Stimulated activated CD4-positive, alpha-beta T cell treated with anti-CD3 and anti-CD28 coated beads, Interleukin-4, amount 100 ng/mL, for 24 hours (primary cell): ENCODE measurements around the gene MAS1.
A peak's percentile ranks its signal among the peaks of the same experiment; 100 is the strongest.
"Not testable (repeated sequence)": the region's sequence is repeated elsewhere in the genome, so short reads cannot be mapped to it uniquely, and the experiment has no call there.

Source experiments
- DNase-seq: peaks from one replicate; pipeline ENCODE4 v3.0.0-alpha.2; 2020

MAS1 gene

DNA sequence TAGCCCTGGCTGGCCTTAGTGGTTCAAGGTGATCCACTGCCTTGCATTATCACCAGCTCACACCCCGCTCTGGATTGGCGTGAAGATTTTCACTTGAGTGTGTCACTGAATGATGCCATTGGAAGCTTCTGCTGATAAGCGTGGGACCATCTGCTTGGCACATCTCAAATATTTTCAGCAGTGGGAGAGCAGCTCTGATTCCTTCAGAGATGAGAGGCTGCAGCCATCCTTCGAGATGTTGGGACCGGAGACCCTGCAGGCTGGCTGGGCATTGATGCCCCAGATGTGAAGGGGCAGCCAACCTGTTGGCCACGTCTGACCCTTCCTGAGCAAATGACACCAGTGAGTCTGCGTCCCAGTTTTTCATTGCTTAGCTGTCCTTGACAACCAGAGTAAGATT lies at the start of gene MAS1:
MAS1 (plus strand) TSS at position 197 of the 400 bp plus-strand sequence. CDS start 15,968 bp downstream, outside the sequence.
- DNase-seq = no peak

- DNase-seq = no peak
Measured at GRCh38 chr6:159842035-159842434, 48.8 kb upstream of the MAS1 start.

GRCh38 chr6:159844737-159845645 lies 45.8 kb upstream of the MAS1 start:
- no peak for DNase-seq

GRCh38 chr6:159848552-159848951 lies 42.2 kb upstream of the MAS1 start:
- DNase-seq = not testable (repeated sequence)

- DNase-seq = not testable (repeated sequence)
Measured at GRCh38 chr6:159849851-159850250, 40.9 kb upstream of the MAS1 start.

GRCh38 chr6:159852877-159853276 lies 37.9 kb upstream of the MAS1 start:
- DNase-seq = no peak

- no peak for DNase-seq
Measured at GRCh38 chr6:159853754-159854153, 37.0 kb upstream of the MAS1 start.

GRCh38 chr6:159854959-159855358 lies 35.8 kb upstream of the MAS1 start:
- DNase-seq = no peak

DNA sequence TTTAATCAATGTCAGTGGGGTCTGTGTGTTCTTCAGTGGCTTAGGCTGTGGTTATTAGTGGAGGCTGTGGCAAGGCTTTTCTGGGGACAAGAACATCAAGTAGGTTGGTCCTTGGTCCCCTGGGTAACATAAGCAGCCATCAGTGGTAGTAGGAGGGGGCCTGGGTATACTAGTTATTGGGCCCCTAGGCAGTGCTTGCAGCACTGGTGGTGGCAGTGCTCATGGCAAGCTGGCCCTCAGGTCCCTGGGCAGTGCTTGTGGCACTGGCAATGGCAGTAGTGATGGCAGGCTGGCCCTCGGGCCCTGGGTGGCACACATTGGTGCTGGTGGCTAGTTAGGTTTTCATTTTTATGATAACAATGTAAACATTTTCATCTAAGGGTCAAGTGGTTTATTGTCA lies 32.5 kb upstream of the MAS1 start:
- DNase-seq = no peak

GRCh38 chr6:159860482-159860881 lies 30.3 kb upstream of the MAS1 start:
- DNase-seq = no peak

GRCh38 chr6:159862103-159862502 lies 28.7 kb upstream of the MAS1 start:
- DNase-seq = no peak

DNA sequence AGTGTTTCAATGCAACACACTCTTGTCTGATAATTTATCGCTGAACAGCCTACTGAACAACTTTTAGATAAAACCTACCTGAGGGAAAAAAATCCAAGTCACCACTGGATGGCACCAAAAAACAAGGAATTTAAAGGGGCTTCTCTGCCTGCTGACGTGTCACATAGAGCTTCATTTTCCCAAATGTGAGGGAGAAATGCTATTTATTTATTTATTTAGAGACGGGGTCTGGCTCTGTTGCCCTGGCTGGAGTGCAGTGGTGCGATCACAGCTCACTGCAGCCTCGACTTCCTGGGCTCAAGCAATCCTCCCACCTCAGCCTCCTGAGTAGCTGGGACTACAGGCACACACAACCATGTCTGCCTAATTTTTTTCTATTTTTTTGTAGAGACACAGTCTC lies 27.4 kb upstream of the MAS1 start:
- peak; percentile 43 for DNase-seq

GRCh38 chr6:159865226-159865920 lies 25.4 kb upstream of the MAS1 start:
- DNase-seq = no peak

- DNase-seq = no peak
Measured at GRCh38 chr6:159866286-159867247, 24.2 kb upstream of the MAS1 start.

GRCh38 chr6:159871241-159871640 lies 19.5 kb upstream of the MAS1 start:
- DNase-seq = no peak

- DNase-seq = no peak
Measured at GRCh38 chr6:159871906-159872305, 18.9 kb upstream of the MAS1 start.

DNA sequence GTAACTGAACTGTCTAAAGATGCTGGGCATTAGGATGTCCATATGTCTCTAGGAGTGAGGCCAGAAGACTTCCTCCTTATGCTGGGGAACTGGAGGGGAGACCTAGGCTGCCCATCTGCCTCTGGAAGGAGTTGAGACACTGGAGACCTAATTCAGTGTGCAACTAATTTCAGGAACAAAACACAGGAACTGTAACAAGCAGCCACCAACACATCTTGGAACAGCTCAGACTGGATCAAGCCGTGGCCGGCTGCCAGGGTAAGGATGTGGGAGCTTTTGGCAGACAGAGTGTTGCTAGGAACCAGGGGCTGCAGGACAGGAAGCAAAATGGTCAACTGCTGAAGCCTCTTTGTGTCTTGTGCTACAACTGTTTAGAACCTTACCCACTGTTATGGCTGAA lies 16.4 kb upstream of the MAS1 start:
- DNase-seq = no peak

DNA sequence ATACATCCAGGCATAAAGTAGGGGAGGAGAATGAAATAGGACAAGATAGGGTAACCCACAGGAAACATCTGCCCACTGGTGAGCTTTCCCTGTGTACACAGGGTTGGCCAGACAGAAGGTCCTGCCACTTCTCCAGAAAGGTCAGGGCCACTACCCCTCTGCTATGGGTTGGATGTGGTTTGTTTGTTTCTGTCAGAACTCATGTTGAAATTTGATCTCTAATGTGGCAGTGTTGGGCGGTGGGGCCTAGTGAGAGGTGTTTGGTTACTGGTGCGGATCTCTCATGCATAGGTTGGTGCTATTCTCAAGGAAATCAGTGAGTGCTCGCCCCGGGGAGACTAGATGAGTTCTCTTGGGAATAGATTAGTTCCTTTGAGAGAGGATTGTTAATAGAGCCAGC lies 15.6 kb upstream of the MAS1 start:
- no peak for DNase-seq

DNA sequence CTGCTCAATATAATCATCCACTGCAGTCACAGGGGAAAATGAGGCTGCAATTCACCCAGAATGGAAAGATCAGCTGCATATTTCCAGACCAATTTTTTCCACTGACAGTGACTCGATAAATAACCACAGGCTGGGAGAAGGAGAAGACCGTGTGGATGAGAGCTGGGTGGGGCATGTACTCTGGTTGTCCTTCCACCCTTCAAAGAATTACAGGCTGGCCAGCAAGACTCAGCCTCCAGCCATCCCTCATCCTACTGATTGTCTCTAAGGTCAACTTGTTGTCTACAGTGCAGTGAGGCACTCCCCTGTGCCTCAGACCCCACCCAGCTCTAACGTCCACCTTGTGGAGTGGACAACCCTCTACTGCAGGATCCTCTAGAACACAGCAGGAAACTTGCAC lies 14.5 kb upstream of the MAS1 start:
- DNase-seq = no peak

- DNase-seq = no peak
Measured at GRCh38 chr6:159877256-159877808, 13.5 kb upstream of the MAS1 start.

GRCh38 chr6:159878341-159878740 lies 12.4 kb upstream of the MAS1 start:
- DNase-seq = no peak

DNA sequence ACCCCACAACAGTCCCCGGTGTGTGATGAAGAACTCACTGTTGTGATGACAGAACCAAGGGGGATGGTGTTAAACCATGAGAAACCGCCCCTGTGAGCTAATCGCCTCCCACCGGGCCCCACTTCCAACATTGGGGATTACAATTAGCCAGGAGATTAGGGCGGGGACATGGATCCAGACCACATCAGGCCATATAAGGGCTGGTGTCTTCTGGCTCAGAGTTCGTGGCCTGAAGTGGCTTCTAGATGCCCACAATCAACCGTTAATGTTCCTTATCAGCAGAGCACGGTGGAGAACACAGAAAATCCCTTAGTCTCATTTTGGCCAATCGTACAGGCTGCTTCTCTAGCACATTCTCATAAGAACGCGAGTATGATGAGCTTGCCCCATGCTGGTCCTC lies 10.9 kb upstream of the MAS1 start:
- no peak for DNase-seq
